Measurements from ENCODE around the gene PNLIPRP1. TPM values are rescaled to one million over a fixed set of nuclear protein-coding genes. Genes with fewer than 3 reads are reported as not detected.

PNLIPRP1 gene
- polyA plus RNA-seq, 1 donor (not counting 4 experiments of a cell fraction or from before 2014, with no cell fraction given) = not detected

GRCh38 chr10:116612107-116612769 lies 21.5 kb downstream of the PNLIPRP1 start:
- Histone ChIP-seq H3K4me2 (ENCODE audit: control insufficient read depth, extremely low read depth, insufficient read depth, low read depth, low read length) (no peak overlapping the region), H3K79me2 (ENCODE audit: control insufficient read depth, insufficient read depth, low read length) (no peaks in the 10 kb centered on the region), H3K4me3 (ENCODE audit: control insufficient read depth in 2 of 3, extremely low read depth in 1 of 3, insufficient read depth in 2 of 3, low read depth in 1 of 3, low read length in 3 of 3) (no peak overlapping the region), H3K27me3 (ENCODE audit: control insufficient read depth, extremely low read depth, insufficient read depth, low read length) (peaks cover 6% of the 10 kb centered on the region), H3K4me1 (ENCODE audit: control insufficient read depth, extremely low read depth, insufficient read depth, low read length) (no peaks in the 10 kb centered on the region), H3K9me3 (ENCODE audit: control insufficient read depth, low read depth, low read length) (no peaks in the 10 kb centered on the region), H4K20me1 (ENCODE audit: control insufficient read depth, extremely low read depth, insufficient read depth, low read length) (no peaks in the 10 kb centered on the region), H3K9me1 (ENCODE audit: control insufficient read depth, extremely low read depth, insufficient read depth, low read length) (no peaks in the 10 kb centered on the region), H3K27ac (ENCODE audit: control insufficient read depth, insufficient read depth, low read length) (no peak overlapping the region), H3K9ac (ENCODE audit: control insufficient read depth, extremely low read depth, insufficient read depth, low read length) (no peak overlapping the region), H2AFZ (ENCODE audit: control insufficient read depth, low read length) (no peak overlapping the region), H3K36me3 (ENCODE audit: control insufficient read depth in 2 of 2, extremely low read depth in 1 of 2, insufficient read depth in 2 of 2, low read length in 2 of 2) (no peaks in the 10 kb centered on the region)
- TF ChIP-seq EZH2 (IDR thresholded peaks at IDR 0.05; ENCODE audit: low read length) (no peak), CTCF (optimal IDR thresholded peaks at IDR 0.05 in 1 of 3, IDR thresholded peaks at IDR 0.05 in 1 of 3, conservative IDR thresholded peaks at IDR 0.05 in 1 of 3; ENCODE audit: extremely low read depth in 1 of 3, insufficient read depth in 2 of 3, low read length in 3 of 3) (no peak)
- FAIRE-seq (no peak), DNase-seq (ENCODE audit: low read depth, low spot score) (no peak)
- dilution Hi-C loops (cut with MboI; ENCODE audit: extremely low pct_ligation_motif_present, low sequenced_read_pairs) = no loop called here

GRCh38 chr10:116613471-116613870 lies 22.7 kb downstream of the PNLIPRP1 start:
- Histone ChIP-seq H3K79me2 (ENCODE audit: control insufficient read depth, insufficient read depth, low read length) (no peaks in the 10 kb centered on the region), H4K20me1 (ENCODE audit: control insufficient read depth, extremely low read depth, insufficient read depth, low read length) (no peaks in the 10 kb centered on the region), H2AFZ (ENCODE audit: control insufficient read depth, low read length) (no peak overlapping the region), H3K4me3 (ENCODE audit: control insufficient read depth in 2 of 3, extremely low read depth in 1 of 3, insufficient read depth in 2 of 3, low read depth in 1 of 3, low read length in 3 of 3) (no peak overlapping the region), H3K9ac (ENCODE audit: control insufficient read depth, extremely low read depth, insufficient read depth, low read length) (no peak overlapping the region), H3K36me3 (ENCODE audit: control insufficient read depth in 2 of 2, extremely low read depth in 1 of 2, insufficient read depth in 2 of 2, low read length in 2 of 2) (no peaks in the 10 kb centered on the region), H3K27me3 (ENCODE audit: control insufficient read depth, extremely low read depth, insufficient read depth, low read length) (peaks cover 6% of the 10 kb centered on the region), H3K4me2 (ENCODE audit: control insufficient read depth, extremely low read depth, insufficient read depth, low read depth, low read length) (no peak overlapping the region), H3K9me1 (ENCODE audit: control insufficient read depth, extremely low read depth, insufficient read depth, low read length) (no peaks in the 10 kb centered on the region), H3K27ac (ENCODE audit: control insufficient read depth, insufficient read depth, low read length) (no peak overlapping the region), H3K9me3 (ENCODE audit: control insufficient read depth, low read depth, low read length) (no peaks in the 10 kb centered on the region), H3K4me1 (ENCODE audit: control insufficient read depth, extremely low read depth, insufficient read depth, low read length) (no peaks in the 10 kb centered on the region)
- TF ChIP-seq EZH2 (IDR thresholded peaks at IDR 0.05; ENCODE audit: low read length) (no peak), CTCF (optimal IDR thresholded peaks at IDR 0.05 in 1 of 3, IDR thresholded peaks at IDR 0.05 in 1 of 3, conservative IDR thresholded peaks at IDR 0.05 in 1 of 3; ENCODE audit: extremely low read depth in 1 of 3, insufficient read depth in 2 of 3, low read length in 3 of 3) (no peak)
- FAIRE-seq (no peak), DNase-seq (ENCODE audit: low read depth, low spot score) (no peak)
- dilution Hi-C loops (cut with MboI; ENCODE audit: extremely low pct_ligation_motif_present, low sequenced_read_pairs) = no loop called here

Measured in keratinocyte (primary cell).